K562 (cell line): Measurements from ENCODE around the gene S100A9. TPM values are rescaled to one million over a fixed set of nuclear protein-coding genes. Genes with fewer than 3 reads are reported as not detected.

Source experiments
- ATAC-seq: fragments of 200-7000 bp; cut with Tn5 transposase; 3 replicates; pipeline ENCODE4 v1.9.1; 2020; ENCODE audit warnings: moderate library complexity
- BruUV-seq: library from RNA; stranded (reverse); fragments of 400-500 nt; replicated peaks from 2 replicates; lab custom pipeline; 2021; lab: Mats Ljungman, UMichigan
- CTCF ChIA-PET: fragments of 300-600 bp; formaldehyde crosslinking; extraction: SDS; loops from one replicate; lab custom pipeline; 2021; ENCODE audit warnings: low intra/inter-chr PET ratio; lab: Yijun Ruan, JAX
- POLR2A ChIA-PET: fragments of 300-600, 350-650 bp; sonication (Branson Sonifier 250); formaldehyde crosslinking; extraction: SDS; loops from one replicate; lab custom pipeline; 2021; ENCODE audit warnings: antibody characterized with exemption, inconsistent platforms; lab: Yijun Ruan, JAX
- DNase-seq, 4 experiments: peaks; one replicate each; pipeline versions ENCODE4 v3.0.0 to v3.0.0-alpha.2; 2011 to 2018; ENCODE audit warnings: low spot score in 3 of 4, mixed read lengths in 3 of 4; ENCODE audit errors: extremely low read depth in 1 of 4
- FAIRE-seq: peaks from 2 replicates; lab custom pipeline; 2011; peaks lifted over from hg19 to GRCh38; lab: Jason Lieb, UNC
- H2AFZ ChIP-seq: 2 replicates; pipeline ENCODE4 v1.6.0; 2011; ENCODE audit warnings: low read depth, low read length, control low read depth, inconsistent platforms
- H3K27ac ChIP-seq: fragments of 200-600 bp; 3 replicates; pipeline ENCODE4 v1.8.0; 2011; ENCODE audit warnings: low read depth, mild to moderate bottlenecking, control low read depth, inconsistent platforms, low read length, moderate library complexity, mixed read lengths; ENCODE audit errors: extremely low read depth
- H3K27me3 ChIP-seq, 2 experiments: fragments of 300-600 bp in 1 of 2; 2 replicates in 1 of 2; 3 replicates in 1 of 2; pipeline versions ENCODE4 v1.6.0 to v1.8.0; 2011; ENCODE audit warnings: inconsistent platforms in 2 of 2, low read length in 2 of 2, mild to moderate bottlenecking in 1 of 2, mixed read lengths in 1 of 2, moderate library complexity in 1 of 2; ENCODE audit not compliant: control insufficient read depth in 2 of 2, insufficient read depth in 2 of 2
- H3K36me3 ChIP-seq: fragments of 300-600 bp; 3 replicates; pipeline ENCODE4 v1.8.0; 2011; ENCODE audit warnings: mild to moderate bottlenecking, low read length, inconsistent platforms; ENCODE audit not compliant: control insufficient read depth, insufficient read depth
- H3K4me1 ChIP-seq, 2 experiments: fragments of 200-600 bp in 1 of 2; replicated peaks in 1 of 2; 2 replicates in 1 of 2; 3 replicates in 1 of 2; pipeline versions ENCODE4 v1.5.1 to v1.8.0; 2011; ENCODE audit warnings: inconsistent platforms in 2 of 2, low read length in 2 of 2, mild to moderate bottlenecking in 1 of 2, mixed read lengths in 1 of 2, moderate library complexity in 1 of 2; ENCODE audit not compliant: control insufficient read depth in 2 of 2, insufficient read depth in 2 of 2
- H3K4me2 ChIP-seq: 2 replicates; pipeline ENCODE4 v1.6.1; 2011; ENCODE audit warnings: low read length, control low read depth, inconsistent platforms, mixed read lengths; ENCODE audit not compliant: insufficient read depth
- H3K4me3 ChIP-seq: fragments of 200-600 bp; sonication (generic), shearing (Covaris generic); 2 replicates; pipeline ENCODE4 v1.5.1; 2016; ENCODE audit warnings: control low read depth, inconsistent platforms
- H3K79me2 ChIP-seq: fragments of 200-600 bp; 3 replicates; pipeline ENCODE4 v1.8.0; 2011; ENCODE audit warnings: low read length, inconsistent platforms; ENCODE audit not compliant: control insufficient read depth, insufficient read depth
- H3K9ac ChIP-seq, 2 experiments: 2 replicates each; pipeline versions ENCODE4 v1.6.0 to v1.6.1; 2011; ENCODE audit warnings: low read depth in 2 of 2, low read length in 2 of 2, control low read depth in 1 of 2, inconsistent platforms in 1 of 2, mild to moderate bottlenecking in 1 of 2, mixed read lengths in 1 of 2; ENCODE audit not compliant: insufficient read depth in 1 of 2
- H3K9me1 ChIP-seq: one replicate; pipeline ENCODE4 v1.6.0; 2011; ENCODE audit warnings: inconsistent platforms, mild to moderate bottlenecking, low read length, moderate library complexity; ENCODE audit not compliant: control insufficient read depth, insufficient read depth
- H3K9me3 ChIP-seq: replicated peaks from 2 replicates; pipeline ENCODE4 v1.5.1; 2011; ENCODE audit warnings: low read depth, low read length, inconsistent platforms; ENCODE audit not compliant: control insufficient read depth, insufficient read depth
- H4K20me1 ChIP-seq: replicated peaks from 2 replicates; pipeline ENCODE4 v1.6.1; 2011; ENCODE audit warnings: low read length, inconsistent platforms, mixed read lengths; ENCODE audit not compliant: control insufficient read depth, insufficient read depth
- HNRNPL ChIP-seq: fragments of 200-400 bp; formaldehyde crosslinking; IDR thresholded peaks from 2 replicates; pipeline ENCODE4 v1.6.1; 2017; ENCODE audit warnings: low read depth, mild to moderate bottlenecking, low read length
- HOMEZ ChIP-seq: fragments of 250-450 bp; sonication (Bioruptor Pico); IDR thresholded peaks from 2 replicates; pipeline ENCODE4 v1.4.0; 2020; ENCODE audit warnings: mild to moderate bottlenecking, moderate library complexity
- MAFF ChIP-seq: IDR thresholded peaks from 2 replicates; pipeline ENCODE4 v1.6.1; 2012; ENCODE audit warnings: low read length, improper control_type of control experiment
- MCM3 ChIP-seq: fragments of 450-650 bp; IDR thresholded peaks from 2 replicates; pipeline ENCODE4 v1.6.1; 2016
- PKNOX1 ChIP-seq: fragments of 450-650 bp; IDR thresholded peaks from 2 replicates; pipeline ENCODE4 v1.6.1; 2016
- POLR2A ChIP-seq: fragments of 450-650 bp; conservative IDR thresholded peaks from 2 replicates; pipeline ENCODE4 v1.6.1; 2016
- PTTG1 ChIP-seq: fragments of 450-650 bp; IDR thresholded peaks from 2 replicates; pipeline ENCODE4 v1.6.1; 2016; ENCODE audit warnings: low read depth, mild to moderate bottlenecking, missing genetic modification characterization, missing compliant biosample characterization
- RBM34 ChIP-seq: fragments of 200-400 bp; formaldehyde crosslinking; IDR thresholded peaks from 2 replicates; pipeline ENCODE4 v1.6.1; 2018; ENCODE audit warnings: low read length, borderline replicate concordance; ENCODE audit not compliant: insufficient read depth
- SMAD1 ChIP-seq: fragments of 150-350 bp; IDR thresholded peaks from 2 replicates; pipeline ENCODE4 v1.6.1; 2014; ENCODE audit warnings: low read length, low read depth; ENCODE audit not compliant: partially characterized antibody
- SMAD3 ChIP-seq: fragments of 450-650 bp; formaldehyde crosslinking; conservative IDR thresholded peaks from 2 replicates; pipeline ENCODE4 v1.4.0; 2020; ENCODE audit warnings: mild to moderate bottlenecking
- SOX6 ChIP-seq: fragments of 450-650 bp; IDR thresholded peaks from 2 replicates; pipeline ENCODE4 v1.6.1; 2014; ENCODE audit warnings: mild to moderate bottlenecking
- SRSF7 ChIP-seq: fragments of 200-400 bp; formaldehyde crosslinking; optimal IDR thresholded peaks from 2 replicates; pipeline ENCODE3; 2017; ENCODE audit warnings: mild to moderate bottlenecking, low read depth, low read length
- ZKSCAN8 ChIP-seq: fragments of 200-800 bp; sonication (Bioruptor generic); IDR thresholded peaks from 2 replicates; pipeline ENCODE4 v1.6.1; 2016; ENCODE audit warnings: missing genetic modification characterization, missing compliant biosample characterization
- WGBS: fragments of 100-300 bp; shearing (Covaris generic); methylation state at CpG from one replicate; pipeline ENCODE4 v1.1.6; 2016; ENCODE audit warnings: low coverage, mixed read lengths; ENCODE audit not compliant: insufficient coverage; ENCODE audit errors: missing lambda C conversion rate; 5-methylcytosine and 5-hydroxymethylcytosine counted together
- in situ Hi-C: fragments of 300-500 bp; cut with MboI; formaldehyde crosslinking; loops from 4 replicates; pipeline ENCODE4 v1.15.0; 2018; ENCODE audit warnings: inconsistent platforms, mixed read lengths
- intact Hi-C: fragments of 100-400 bp; cut with micrococcal nuclease; formaldehyde crosslinking; loops from 2 replicates; pipeline ENCODE4 v1.14.2; 2022
- polyA plus RNA-seq, 8 experiments: library from polyadenylated mRNA; depleted of rRNA in 4 of 8; stranded (reverse) in 5 of 8; unstranded in 3 of 8; fragments of >200 nt; fragmentation: Nextera tagmentation in 2 of 8; fragmentation: Illumina TruSeq in 1 of 8; extraction: Ambion mirVana in 2 of 8; extraction: Trizol in 1 of 8; gene quantifications; 2 replicates each; pipeline versions ENCODE4 v1.2.1 to v1.2.3, GENCODE V29; 2011 to 2014; ENCODE audit warnings: inconsistent platforms in 1 of 8, missing spikeins in 1 of 8
- total RNA-seq, 7 experiments: library from RNA; depleted of rRNA in 6 of 7; stranded (reverse); fragments of >200 nt in 6 of 7; fragmentation: Illumina TruSeq in 2 of 7; extraction: Trizol in 2 of 7; gene quantifications; 2 replicates each; pipeline versions ENCODE4 v1.2.1 to v1.2.3, GENCODE V29; 2011 to 2021; ENCODE audit warnings: low replicate concordance in 1 of 7

The S100A9 gene
- total and polyA plus RNA-seq, 9 of the 15 experiments (the other 6 are each of a cell fraction or from before 2014, with no cell fraction given), result 0.80 TPM; not detected in 8

GRCh38 chr1:153365696-153366095 lies 8.0 kb downstream of the S100A9 start:
- Histone ChIP-seq H3K4me2 (no peak overlapping the region), H2AFZ (no peak overlapping the region), H3K9ac (no peak overlapping the region), H3K36me3 (no peaks in the 10 kb centered on the region), H3K27me3 (peaks cover 3 to 35% of the 10 kb centered on the region in 2 experiments; a peak in 3 of 5 replicates), H3K27ac (no peak overlapping the region), H3K4me3 (no peak overlapping the region), H3K79me2 (no peaks in the 10 kb centered on the region), H4K20me1 (no peaks in the 10 kb centered on the region), H3K9me3 (no peaks in the 10 kb centered on the region), H3K9me1 (no peaks in the 10 kb centered on the region), H3K4me1 (peaks cover 0 to 2% of the 10 kb centered on the region in 2 experiments; a peak in 1 of 5 replicates)
- no peak for ATAC-seq
- intact Hi-C loops, result no loop called here
- TF ChIP-seq POLR2A (no peak), SMAD3 (CRISPR knock-in tag) (no peak), PKNOX1 (0 out of 2 replicates have a peak, but pooled peaks have one; percentile 1), SRSF7 (no peak)
- FAIRE-seq, result no peak
- 6% methylated on average over 8 of the region's 8 CpGs for WGBS
- CTCF ChIA-PET, result interaction anchor here (0.6 kb wide), 1 partner anchor 14 kb away, joined by 3 read pairs; no protein-coding TSS in a partner anchor
- POLR2A ChIA-PET, result no interaction called here
- BruUV-seq, result no TSS peak
- no peak for DNase-seq
- in situ Hi-C loops, result no loop called here

- FAIRE-seq, result no peak
- BruUV-seq, result no TSS peak
- Histone ChIP-seq H3K9me3 (no peaks in the 10 kb centered on the region), H4K20me1 (no peaks in the 10 kb centered on the region), H3K4me2 (no peak overlapping the region), H3K9me1 (no peaks in the 10 kb centered on the region), H2AFZ (no peak overlapping the region), H3K27ac (no peak overlapping the region)
- ChIA-PET POLR2A (interaction anchor here (1.3 kb wide), 1 partner anchor 9 kb away, joined by 4 read pairs; the partner anchor contains the start of gene S100A9), CTCF (no interaction called here)
- no peak for DNase-seq
- WGBS, result 0% methylated on average over 6 of the region's 6 CpGs
- in situ Hi-C loops, result no loop called here
- TF ChIP-seq MAFF (no peak), MCM3 (no peak), ZKSCAN8 (CRISPR knock-in tag) (no peak), SOX6 (no peak), SMAD1 (no peak), HOMEZ (CRISPR knock-in tag) (no peak), RBM34 (no peak), PTTG1 (tag) (no peak), HNRNPL (no peak)
- TF ChIP-seq, all 486 proteins: peak for 0
- no peaks in the 10 kb centered on the region for H3K36me3 ChIP-seq
- H3K27me3 ChIP-seq, result peaks cover 3 to 34% of the 10 kb centered on the region in 2 experiments; a peak in 3 of 5 replicates
- no peak overlapping the region for H3K9ac ChIP-seq
- H3K4me1 ChIP-seq, result no peaks in the 10 kb centered on the region
- no peak overlapping the region for H3K4me3 ChIP-seq
- intact Hi-C loops, result no loop called here
- no peak for ATAC-seq
- no peaks in the 10 kb centered on the region for H3K79me2 ChIP-seq
These were observed 8.6 kb downstream of the S100A9 start for GRCh38 chr1:153366261-153366660.
